HCT116 (cell line): Measurements from ENCODE around the gene SUGP1. TPM values are rescaled to one million over a fixed set of nuclear protein-coding genes. Genes with fewer than 3 reads are reported as not detected.

Source experiments
- ATAC-seq: fragments of 200-7000 bp; cut with Tn5 transposase; 2 replicates; pipeline ENCODE4 v1.9.1; 2020; ENCODE audit warnings: mild to moderate bottlenecking, moderate library complexity
- BruUV-seq: library from RNA; stranded (reverse); fragments of 400-500 nt; replicated peaks from 2 replicates; lab custom pipeline; 2021; lab: Mats Ljungman, UMichigan
- CTCF ChIA-PET: fragments of 300-600 bp; sonication (Branson Sonifier 250); formaldehyde crosslinking; loops from one replicate; lab custom pipeline; 2021; ENCODE audit warnings: antibody characterized with exemption; lab: Charles Lee
- POLR2A ChIA-PET: fragments of 300-600, 350-600 bp; sonication (Branson Sonifier 250); formaldehyde crosslinking; loops from one replicate; lab custom pipeline; 2021; ENCODE audit warnings: antibody characterized with exemption; lab: Charles Lee
- RAD21 ChIA-PET, 2 experiments: fragments of 300-600 bp; sonication (Branson Sonifier 250); formaldehyde crosslinking; loops; one replicate each; lab custom pipeline; 2023; ENCODE audit warnings: low total read pairs in 2 of 2; ENCODE audit not compliant: uncharacterized antibody in 2 of 2, unreplicated experiment in 2 of 2, low non-redundant PET in 1 of 2; lab: Charles Lee
- DNase-seq: peaks from one replicate; pipeline ENCODE4 v3.0.0-alpha.2; 2010; ENCODE audit warnings: low read depth, low spot score
- H2AFZ ChIP-seq: fragments of 200-600 bp; shearing (Covaris generic), sonication (generic); 2 replicates; pipeline ENCODE4 v1.6.1; 2017; ENCODE audit warnings: low read depth, mixed run types, mixed read lengths, antibody characterized with exemption, low read length; ENCODE audit not compliant: poor library complexity, severe bottlenecking
- H3K27ac ChIP-seq: 2 replicates; pipeline ENCODE4 v1.5.1; 2012; ENCODE audit warnings: low read depth, low read length
- H3K27me3 ChIP-seq: fragments of 200-600 bp; sonication (generic); 2 replicates; pipeline ENCODE4 v1.6.1; 2016; ENCODE audit warnings: mixed run types, low read length, mixed read lengths; ENCODE audit not compliant: insufficient read depth
- H3K36me3 ChIP-seq, 2 experiments: fragments of 200-500 bp in 1 of 2; fragments of 200-600 bp in 1 of 2; sonication (Bioruptor generic) in 1 of 2; sonication (generic) in 1 of 2; 2 replicates each; pipeline versions ENCODE4 v1.5.1 to v1.6.1; 2014 to 2016; ENCODE audit warnings: low read length in 2 of 2, inconsistent platforms in 1 of 2, mixed read lengths in 1 of 2, mixed run types in 1 of 2; ENCODE audit not compliant: insufficient read depth in 2 of 2, control insufficient read depth in 1 of 2
- H3K4me1 ChIP-seq, 2 experiments: fragments of 200-600 bp in 1 of 2; sonication (generic) in 1 of 2; 2 replicates each; pipeline versions ENCODE4 v1.5.1 to v1.6.1; 2012 to 2017; ENCODE audit warnings: low read length in 2 of 2, inconsistent platforms in 1 of 2, mild to moderate bottlenecking in 1 of 2, mixed read lengths in 1 of 2, mixed run types in 1 of 2, moderate library complexity in 1 of 2; ENCODE audit not compliant: insufficient read depth in 2 of 2, control insufficient read depth in 1 of 2
- H3K4me2 ChIP-seq: fragments of 200-600 bp; sonication (generic); 2 replicates; pipeline ENCODE4 v1.6.1; 2017; ENCODE audit warnings: mixed run types, low read length, mixed read lengths
- H3K4me3 ChIP-seq, 2 experiments: fragments of 200-600 bp in 1 of 2; sonication (generic) in 1 of 2; replicated peaks in 1 of 2; 2 replicates each; pipeline ENCODE4 v1.5.1; 2011 to 2016; ENCODE audit warnings: low read length in 2 of 2, control low read depth in 1 of 2, low read depth in 1 of 2, mild to moderate bottlenecking in 1 of 2, mixed read lengths in 1 of 2, mixed run types in 1 of 2
- H3K79me2 ChIP-seq: fragments of 200-600 bp; sonication (generic); 2 replicates; pipeline ENCODE4 v1.6.1; 2017; ENCODE audit warnings: mild to moderate bottlenecking, mixed run types, low read length, moderate library complexity, mixed read lengths; ENCODE audit not compliant: insufficient read depth
- H3K9ac ChIP-seq: fragments of 200-600 bp; sonication (generic); 2 replicates; pipeline ENCODE4 v1.6.1; 2016; ENCODE audit warnings: low read length, mixed read lengths
- H3K9me2 ChIP-seq: fragments of 200-600 bp; sonication (generic), shearing (Covaris generic); 2 replicates; pipeline ENCODE4 v1.6.1; 2017; ENCODE audit warnings: mixed run types, mild to moderate bottlenecking, moderate library complexity; ENCODE audit not compliant: insufficient read depth
- H3K9me3 ChIP-seq, 2 experiments: fragments of 200-500 bp in 1 of 2; fragments of 200-600 bp in 1 of 2; sonication (Bioruptor generic) in 1 of 2; sonication (generic) in 1 of 2; 2 replicates each; pipeline ENCODE4 v1.6.1; 2014 to 2017; ENCODE audit warnings: low read length in 2 of 2, mixed read lengths in 2 of 2, inconsistent platforms in 1 of 2, low read depth in 1 of 2, mild to moderate bottlenecking in 1 of 2, mixed run types in 1 of 2, moderate library complexity in 1 of 2; ENCODE audit not compliant: control insufficient read depth in 1 of 2, insufficient read depth in 1 of 2
- H4K20me1 ChIP-seq: fragments of 200-600 bp; sonication (generic), shearing (Covaris generic); 2 replicates; pipeline ENCODE4 v1.6.1; 2017; ENCODE audit warnings: mixed run types, mild to moderate bottlenecking, moderate library complexity; ENCODE audit not compliant: insufficient read depth
- ATF3 ChIP-seq: IDR thresholded peaks from 2 replicates; pipeline ENCODE4 v1.6.1; 2012
- CBX3 ChIP-seq: IDR thresholded peaks from 2 replicates; pipeline ENCODE4 v1.6.1; 2012; ENCODE audit warnings: low read depth
- CEBPB ChIP-seq: IDR thresholded peaks from 2 replicates; pipeline ENCODE4 v1.6.1; 2012; ENCODE audit warnings: low read depth
- ELF1 ChIP-seq: IDR thresholded peaks from 2 replicates; pipeline ENCODE4 v1.6.1; 2012; ENCODE audit warnings: low read depth, borderline replicate concordance
- EZH2 ChIP-seq: fragments of 200-600 bp; sonication (generic); IDR thresholded peaks from 2 replicates; pipeline ENCODE4 v1.6.1; 2017; ENCODE audit warnings: antibody characterized with exemption, mixed run types
- FOSL1 ChIP-seq: IDR thresholded peaks from 2 replicates; pipeline ENCODE4 v1.6.1; 2012; ENCODE audit warnings: low read depth
- JUND ChIP-seq: IDR thresholded peaks from 2 replicates; pipeline ENCODE4 v1.6.1; 2012
- MAX ChIP-seq: IDR thresholded peaks from 2 replicates; pipeline ENCODE4 v1.6.1; 2012
- POLR2A ChIP-seq: IDR thresholded peaks from 2 replicates; pipeline ENCODE4 v1.7.0; 2011; ENCODE audit warnings: borderline replicate concordance; ENCODE audit not compliant: insufficient read depth, insufficient read length; ENCODE audit errors: extremely low read depth
- POLR2AphosphoS5 ChIP-seq: IDR thresholded peaks from 2 replicates; pipeline ENCODE4 v1.6.1; 2011; ENCODE audit warnings: mild to moderate bottlenecking, low read depth, low read length, moderate library complexity
- RAD21 ChIP-seq: IDR thresholded peaks from 2 replicates; pipeline ENCODE4 v1.6.1; 2012; ENCODE audit warnings: low read depth, mild to moderate bottlenecking
- REST ChIP-seq: IDR thresholded peaks from 2 replicates; pipeline ENCODE4 v1.6.1; 2012; ENCODE audit warnings: low read depth
- SIN3A ChIP-seq: IDR thresholded peaks from 2 replicates; pipeline ENCODE4 v1.6.1; 2012; ENCODE audit warnings: low read depth
- SRF ChIP-seq: IDR thresholded peaks from 2 replicates; pipeline ENCODE4 v1.6.1; 2012; ENCODE audit warnings: low read depth
- TCF7L2 ChIP-seq: IDR thresholded peaks from 2 replicates; pipeline ENCODE4 v1.7.0; 2011; ENCODE audit warnings: borderline replicate concordance, inconsistent platforms; ENCODE audit not compliant: insufficient read depth, insufficient read length; ENCODE audit errors: extremely low read depth
- YY1 ChIP-seq: IDR thresholded peaks from 2 replicates; pipeline ENCODE4 v1.6.1; 2011; ENCODE audit warnings: low read length, low read depth, moderate library complexity, mild to moderate bottlenecking; ENCODE audit not compliant: insufficient replicate concordance; ENCODE audit errors: extremely low read depth
- ZNF274 ChIP-seq: fragments of 200-500 bp; sonication (Bioruptor generic); IDR thresholded peaks from 2 replicates; pipeline ENCODE4 v1.6.1; 2014; ENCODE audit warnings: mild to moderate bottlenecking, low read depth, low read length, inconsistent platforms
- intact Hi-C: fragments of 100-400 bp; cut with micrococcal nuclease; formaldehyde crosslinking; loops from 2 replicates; pipeline ENCODE4 v1.10.0; 2022
- total RNA-seq: library from RNA; stranded (reverse); gene quantifications from one replicate; pipeline ENCODE4 v1.2.1, GENCODE V29; 2021; ENCODE audit not compliant: unreplicated experiment

The SUGP1 gene
- total RNA-seq, 1 experiment from 2014 or later, result 47.6 TPM

- ATAC-seq, result no peak
- H3K9me2 ChIP-seq, result no peaks in the 10 kb centered on the region
These were observed 93.6 kb downstream of the SUGP1 start for GRCh38 chr19:19226663-19227062.

More at GRCh38 chr19:19226663-19227062, 93.6 kb downstream of the SUGP1 start:
- Histone ChIP-seq H3K4me2 (no peak overlapping the region), H3K9me3 (peaks cover 0 to 3% of the 10 kb centered on the region in 2 experiments; a peak in 1 of 4 replicates), H3K4me1 (peaks cover 9 to 14% of the 10 kb centered on the region in 2 experiments), H2AFZ (no peak overlapping the region), H3K36me3 (no peaks in the 10 kb centered on the region), H3K27me3 (peaks cover 6% of the 10 kb centered on the region; the same call in 1 of the 2 replicates), H4K20me1 (no peaks in the 10 kb centered on the region), H3K79me2 (no peaks in the 10 kb centered on the region), H3K4me3 (no peak overlapping the region), H3K27ac (no peak overlapping the region), H3K9ac (no peak overlapping the region)
- ChIA-PET POLR2A (no interaction called here), RAD21 (no interaction called here), CTCF (interaction anchor here (1.4 kb wide), 1 partner anchor 12 kb away, joined by 3 read pairs; no protein-coding TSS in a partner anchor)
- TF ChIP-seq JUND (no peak), SRF (no peak), CBX3 (no peak), ELF1 (no peak), MAX (no peak), POLR2A (no peak), POLR2AphosphoS5 (no peak), REST (no peak), TCF7L2 (no peak), YY1 (no peak), ZNF274 (no peak), ATF3 (no peak), RAD21 (no peak), FOSL1 (no peak), CEBPB (no peak), SIN3A (no peak), EZH2 (no peak)
- intact Hi-C loops, result no loop called here
- no peak for DNase-seq
- no TSS peak for BruUV-seq
